ENCODE data around the gene TSNAXIP1.

- TF ChIP-seq POLR2AphosphoS5 (IDR thresholded peaks at IDR 0.05; ENCODE audit: low read depth, low read length): no peak
- no peak for TF ChIP-seq TAF1 (IDR thresholded peaks at IDR 0.05; ENCODE audit: low read depth, low read length)
- TF ChIP-seq POLR2A (IDR thresholded peaks at IDR 0.05; ENCODE audit: low read depth, low read length): no peak
- TF ChIP-seq PAX5 (IDR thresholded peaks at IDR 0.05; ENCODE audit: insufficient read depth, low read length, severe bottlenecking): no peak
- peak; percentile 47 for TF ChIP-seq SPI1 (IDR thresholded peaks at IDR 0.05; ENCODE audit: low read depth, low read length)
Measured at GRCh38 chr16:67803894-67804293, 2.8 kb upstream of the TSNAXIP1 start.

Measured in GM12891 (cell line).